GM12864 (cell line): ENCODE results near the gene DIP2C.

Experiments
- DNase-seq: peaks from one replicate; pipeline ENCODE4 v3.0.0-alpha.2; 2011; ENCODE audit warnings: low read depth
- H3K4me3 ChIP-seq: 2 replicates; pipeline ENCODE4 v1.5.1; 2011; ENCODE audit warnings: mild to moderate bottlenecking, low read depth, low read length, control low read depth
- CTCF ChIP-seq: IDR thresholded peaks from 2 replicates; pipeline ENCODE4 v1.5.1; 2011; ENCODE audit warnings: low read depth, mild to moderate bottlenecking, moderate library complexity, low read length, control low read depth, inconsistent platforms; ENCODE audit errors: missing control alignments

Gene DIP2C

GRCh38 chr10:625751-626711 lies 63.4 kb downstream of the DIP2C start:
- TF ChIP-seq CTCF, result no peak
- H3K4me3 ChIP-seq, result no peak overlapping the region
- no peak for DNase-seq

GRCh38 chr10:625333-625696 lies 64.2 kb downstream of the DIP2C start:
- no peak overlapping the region for H3K4me3 ChIP-seq
- DNase-seq, result no peak
- TF ChIP-seq CTCF, result no peak

- no peak for DNase-seq
- H3K4me3 ChIP-seq, result no peak overlapping the region
- no peak for TF ChIP-seq CTCF
These were observed 64.7 kb downstream of the DIP2C start for GRCh38 chr10:624605-625332.

- no peak for TF ChIP-seq CTCF
- H3K4me3 ChIP-seq, result no peak overlapping the region
- DNase-seq, result no peak
These were observed 65.2 kb downstream of the DIP2C start for GRCh38 chr10:624312-624604.

- no peak for TF ChIP-seq CTCF
- no peak for DNase-seq
These were observed 65.8 kb downstream of the DIP2C start for GRCh38 chr10:623477-624311.

GRCh38 chr10:623014-623413 lies 66.5 kb downstream of the DIP2C start:
- DNase-seq, result no peak
- H3K4me3 ChIP-seq, result no peak overlapping the region
- TF ChIP-seq CTCF, result no peak

More at GRCh38 chr10:623477-624311, 65.8 kb downstream of the DIP2C start:
- H3K4me3 ChIP-seq, result no peak overlapping the region
